HG03045 (cell line): Measurements from ENCODE around the gene RFT1.
"Not testable (repeated sequence)": the region's sequence is repeated elsewhere in the genome, so short reads cannot be mapped to it uniquely, and the experiment has no call there.

ENCODE experiments used
- ATAC-seq: cut with Tn5 transposase; IDR thresholded peaks from one replicate; pipeline ENCODE4 v1.9.1; 2021; ENCODE audit warnings: mild to moderate bottlenecking, moderate library complexity; ENCODE audit not compliant: unreplicated experiment

Gene RFT1

GRCh38 chr3:53163444-53164387, 33.5 kb upstream of the RFT1 start:
- ATAC-seq, result no peak

- no peak for ATAC-seq
Measured at GRCh38 chr3:53162672-53163443, 32.6 kb upstream of the RFT1 start.

GRCh38 chr3:53161820-53162671, 31.8 kb upstream of the RFT1 start:
- ATAC-seq, result peak; percentile 27

- ATAC-seq, result no peak
Measured at GRCh38 chr3:53161450-53161819, 31.2 kb upstream of the RFT1 start.

- ATAC-seq, result peak; percentile 49
Measured at GRCh38 chr3:53160660-53161449, 30.6 kb upstream of the RFT1 start, which contains the start of gene PRKCD. Gene PRKCD, plus strand, starts transcription at chr3:53161209. Its CDS starts 17,214 bp downstream, at chr3:53178423.

- ATAC-seq, result no peak
Measured at GRCh38 chr3:53160061-53160659, 29.9 kb upstream of the RFT1 start.

DNA sequence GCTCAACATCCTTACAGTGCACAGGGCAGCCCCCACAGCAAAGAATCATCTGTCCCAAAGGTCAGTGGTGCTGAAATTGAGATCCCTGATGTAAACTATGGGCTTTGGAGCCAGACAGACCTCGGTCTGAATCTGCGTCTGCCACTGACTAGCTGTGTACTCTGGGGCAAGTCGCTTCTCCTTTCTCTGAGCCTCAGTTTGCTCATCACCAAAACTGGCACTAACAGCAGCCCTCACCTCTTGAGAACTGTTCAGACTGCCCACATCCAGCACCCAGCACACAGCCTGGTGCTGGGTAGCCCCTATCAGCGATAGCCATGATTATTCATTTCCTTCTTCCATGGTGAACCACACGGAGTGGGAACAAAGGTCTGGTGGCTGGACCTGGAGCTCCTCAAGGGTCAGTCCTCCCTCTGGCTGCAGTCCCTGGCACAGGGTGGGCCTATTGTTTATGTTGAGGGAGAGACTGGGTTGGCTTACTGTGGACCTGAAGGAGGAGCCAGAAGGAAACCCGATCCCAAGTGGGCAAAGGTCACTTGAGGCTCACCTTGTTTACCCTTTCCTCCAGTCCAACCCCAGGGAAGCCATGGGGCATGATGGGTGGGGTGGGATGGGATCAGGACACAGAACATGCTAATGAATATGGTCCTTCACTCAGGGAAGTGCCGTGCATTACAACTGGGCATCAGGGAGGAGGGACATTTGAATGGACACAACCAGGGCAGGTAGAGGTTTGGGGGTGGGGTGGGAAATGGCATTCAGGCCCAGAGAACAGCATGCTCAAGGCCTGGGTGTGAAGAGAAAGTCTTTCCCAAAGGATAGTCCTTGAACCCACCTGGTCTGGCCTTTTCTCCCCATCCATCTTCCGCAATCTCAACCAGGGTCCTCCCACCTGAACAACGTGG, 29.2 kb upstream of the RFT1 start:
- ATAC-seq, result no peak

GRCh38 chr3:53158765-53159155, 28.5 kb upstream of the RFT1 start:
- ATAC-seq, result no peak

DNA sequence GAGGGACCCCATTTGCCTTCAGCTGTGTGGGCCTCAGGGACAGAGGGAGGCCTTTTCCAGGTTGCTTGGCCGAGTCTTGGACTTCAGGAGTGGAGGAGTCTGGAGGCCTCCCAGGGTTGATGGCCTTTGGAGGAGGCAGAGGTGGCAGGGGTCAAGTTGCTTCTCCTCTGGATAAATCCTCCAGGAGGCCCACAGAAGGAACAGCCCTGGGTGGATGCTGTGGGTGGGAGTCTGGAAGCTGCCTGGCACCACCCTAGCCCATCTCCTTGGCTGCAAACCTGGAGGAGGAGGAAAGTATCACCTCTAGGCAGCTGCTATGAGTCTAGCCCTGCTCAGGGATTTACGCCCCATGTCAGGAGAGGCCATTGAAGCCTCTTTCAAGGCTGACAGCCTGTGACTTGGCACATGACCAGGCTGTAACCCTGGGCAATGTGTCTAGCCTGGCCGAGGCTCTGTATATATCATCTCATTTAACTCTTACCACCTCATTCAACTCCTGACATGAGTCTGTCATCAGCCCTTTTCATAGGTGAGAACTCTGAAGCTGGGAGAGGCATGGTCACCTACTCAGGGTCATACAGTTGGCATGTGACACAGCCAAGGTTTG, 27.8 kb upstream of the RFT1 start:
- no peak for ATAC-seq

GRCh38 chr3:53156368-53156834, 26.2 kb upstream of the RFT1 start:
- ATAC-seq, result no peak

GRCh38 chr3:53155760-53156159, 25.5 kb upstream of the RFT1 start:
- no peak for ATAC-seq

GRCh38 chr3:53154881-53155285, 24.6 kb upstream of the RFT1 start:
- no peak for ATAC-seq

- ATAC-seq, result no peak
Measured at GRCh38 chr3:53153980-53154379, 23.7 kb upstream of the RFT1 start.

DNA sequence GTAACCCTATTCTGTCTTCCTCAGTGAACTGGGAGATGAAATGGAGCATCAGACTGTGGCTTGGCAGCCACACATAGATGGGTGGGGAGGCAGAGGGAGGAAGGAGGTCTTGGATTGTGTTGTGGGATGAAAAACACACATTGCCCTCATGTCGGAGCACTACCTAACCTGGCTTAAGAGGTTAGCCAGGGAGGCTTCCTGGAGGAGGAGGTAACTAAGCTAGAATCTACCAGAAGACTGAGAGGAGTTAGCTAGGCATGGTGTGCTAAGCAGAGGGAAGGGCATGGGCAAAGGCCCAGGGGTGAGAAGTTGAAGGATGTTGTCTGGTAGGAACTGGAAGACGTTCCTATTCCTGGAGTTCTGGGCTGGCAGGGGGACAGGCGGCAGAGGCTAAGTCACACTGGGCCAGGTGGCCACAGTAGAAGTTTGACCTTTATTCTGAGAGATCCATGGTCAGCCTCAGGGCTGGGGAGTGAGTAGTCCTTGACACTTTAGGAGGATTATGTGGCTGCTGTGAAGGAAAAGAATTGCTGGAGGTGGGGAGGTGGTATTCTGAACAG, 23.1 kb upstream of the RFT1 start:
- ATAC-seq, result no peak

DNA sequence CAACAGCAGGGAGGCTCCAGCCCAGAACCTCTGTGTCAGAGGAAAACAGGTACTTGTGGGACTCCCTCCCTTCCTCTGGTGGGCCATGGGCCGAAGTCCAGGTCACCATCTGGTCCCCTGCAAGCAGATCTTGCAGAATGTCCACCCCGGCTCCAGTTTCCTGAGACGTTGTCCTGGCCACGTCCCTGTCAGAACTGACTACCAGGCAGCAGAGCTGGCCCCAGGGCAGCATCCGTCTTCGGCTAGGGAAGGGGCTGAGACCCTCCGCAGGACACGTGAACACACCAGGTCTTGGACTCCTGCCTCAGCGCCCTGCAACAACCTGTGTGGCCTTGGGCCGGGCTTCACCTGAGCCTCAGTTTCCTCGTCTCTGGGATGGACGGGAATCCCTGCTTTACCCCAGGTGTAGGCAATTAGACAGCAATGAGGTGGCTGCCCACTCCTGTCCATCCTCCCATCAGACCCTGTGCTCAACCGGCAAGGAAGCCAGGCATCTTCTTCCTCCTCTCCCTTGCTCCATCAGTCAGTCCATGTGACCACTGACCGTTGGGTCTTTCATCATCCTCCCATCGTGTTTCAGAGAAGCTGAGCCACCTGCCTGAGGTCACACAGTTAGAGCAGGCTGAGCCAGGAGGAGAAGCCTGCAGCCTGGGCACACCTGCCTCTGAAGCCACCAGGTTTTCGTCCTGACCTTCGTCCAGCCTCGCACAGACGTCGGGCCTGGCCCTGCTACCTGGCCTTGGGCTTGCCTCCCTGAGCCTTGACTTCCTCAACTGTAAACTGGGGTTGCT, 21.8 kb upstream of the RFT1 start:
- no peak for ATAC-seq

DNA sequence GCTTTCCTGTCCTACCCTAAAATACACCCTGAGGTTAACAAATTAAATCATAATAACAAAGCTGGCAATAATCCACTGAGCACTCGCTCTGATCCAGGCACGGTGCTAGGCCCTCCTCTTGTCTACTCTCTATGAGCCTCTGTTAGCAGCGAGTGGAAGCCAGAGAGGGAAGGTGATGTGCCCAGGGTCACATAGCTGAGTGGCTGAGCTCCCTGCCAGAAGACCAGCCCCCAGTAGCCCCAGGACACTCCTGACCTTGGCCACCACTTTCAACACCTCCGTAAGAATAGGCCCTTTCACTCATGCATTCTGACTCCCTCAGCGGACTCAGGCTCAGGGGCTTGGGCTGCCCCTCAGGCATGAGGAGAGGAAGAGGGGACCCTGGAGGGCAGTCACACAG, 21.2 kb upstream of the RFT1 start:
- ATAC-seq, result no peak

GRCh38 chr3:53151086-53151438, 20.8 kb upstream of the RFT1 start:
- not testable (repeated sequence) for ATAC-seq
